Erythroblast (primary cell): Measurements from ENCODE around the gene ENDOU.
"Not testable (repeated sequence)": the region's sequence is repeated elsewhere in the genome, so short reads cannot be mapped to it uniquely, and the experiment has no call there.

Source experiments
- GATA1 ChIP-seq: IDR thresholded peaks from 2 replicates; pipeline ENCODE4 v1.6.1; 2011; ENCODE audit warnings: low read depth, mild to moderate bottlenecking, control low read depth, low read length, moderate library complexity
- POLR2A ChIP-seq: IDR thresholded peaks from 2 replicates; pipeline ENCODE4 v1.6.1; 2011; ENCODE audit warnings: mild to moderate bottlenecking, low read length

- TF ChIP-seq POLR2A, GATA1: not testable (repeated sequence)
Measured at GRCh38 chr12:47667935-47668334, 57.4 kb downstream of the ENDOU start.
